ENCODE data around the gene ZSWIM5.

- TF ChIP-seq POLR2A (IDR thresholded peaks at IDR 0.05) (no peak), CTCF (IDR thresholded peaks at IDR 0.05 in 8 of 11, conservative IDR thresholded peaks at IDR 0.05 in 3 of 11) (no peak)
Observed at GRCh38 chr1:44973645-44974044, 232.8 kb downstream of the ZSWIM5 start.
